ENCODE results near the gene PPP1R2. TPM values are rescaled to one million over a fixed set of nuclear protein-coding genes. Genes with fewer than 3 reads are reported as not detected.

Gene PPP1R2
- total and polyA plus RNA-seq, 9 of the 15 experiments (the other 6 are each of a cell fraction or from before 2014, with no cell fraction given) = 9.4 to 115 (median 40.3) TPM

GRCh38 chr3:195566797-195567196 lies 23.7 kb upstream of the PPP1R2 start:
- Histone ChIP-seq H3K4me2 (ENCODE audit: insufficient read depth, low read length) (no peak overlapping the region), H4K20me1 (replicated peaks; ENCODE audit: control insufficient read depth, insufficient read depth, low read length) (no peaks in the 10 kb centered on the region), H3K4me1 (replicated peaks in 1 of 2; ENCODE audit: control insufficient read depth in 2 of 2, insufficient read depth in 2 of 2, low read length in 2 of 2) (peaks cover 8 to 13% of the 10 kb centered on the region in 2 experiments; a peak in 4 of 5 replicates), H3K79me2 (ENCODE audit: control insufficient read depth, insufficient read depth, low read length) (no peaks in the 10 kb centered on the region), H3K9me1 (ENCODE audit: control insufficient read depth, insufficient read depth, low read length) (no peaks in the 10 kb centered on the region), H3K9me3 (replicated peaks; ENCODE audit: control insufficient read depth, insufficient read depth, low read depth, low read length) (no peaks in the 10 kb centered on the region), H3K9ac (ENCODE audit: insufficient read depth in 1 of 2, low read depth in 2 of 2, low read length in 2 of 2) (peak overlapping the region in 1 of 2 experiments; percentile 43; a peak in 1 of 4 replicates), H3K27me3 (ENCODE audit: control insufficient read depth in 2 of 2, insufficient read depth in 2 of 2, low read length in 2 of 2) (peaks cover 0 to 12% of the 10 kb centered on the region in 2 experiments; a peak in 4 of 5 replicates), H2AFZ (ENCODE audit: low read depth, low read length) (peak overlapping the region; percentile 29; the same call in 1 of the 2 replicates), H3K27ac (ENCODE audit: extremely low read depth, low read depth, low read length) (no peak overlapping the region), H3K4me3 (no peak overlapping the region), H3K36me3 (ENCODE audit: control insufficient read depth, insufficient read depth, low read length) (no peaks in the 10 kb centered on the region)
- ChIA-PET POLR2A (interaction anchor here (1.1 to 1.4 kb wide), 2 partner anchors 10 to 24 kb away, joined by 3 to 4 read pairs; partner anchors contain the start of gene PPP1R2), CTCF (ENCODE audit: low intra/inter-chr PET ratio) (interaction anchor here (1.1 kb wide), 1 partner anchor 296 kb away, joined by 4 read pairs; the partner anchor contains the start of gene XXYLT1)
- in situ Hi-C loops (cut with MboI) = no loop called here
- FAIRE-seq (peak; percentile 73), ATAC-seq (peak; percentile 95), DNase-seq (ENCODE audit: extremely low read depth in 1 of 4, low spot score in 3 of 4) (peak; percentile 66 to 73 (median 70))
- no TSS peak for BruUV-seq (replicated peaks)
- intact Hi-C loops (cut with micrococcal nuclease) = no loop called here
- WGBS (ENCODE audit: insufficient coverage, low coverage, missing lambda C conversion rate) = 3% methylated on average over 6 of the region's 6 CpGs
- TF ChIP-seq SOX6 (IDR thresholded peaks at IDR 0.05) (0 out of 2 replicates have a peak, but pooled peaks have one; percentile 15), ZBTB7A (IDR thresholded peaks at IDR 0.05; ENCODE audit: borderline replicate concordance, control insufficient read depth, low read depth, low read length) (peak; percentile 63; the same call in 1 of the 2 replicates), CTCFL (IDR thresholded peaks at IDR 0.05; ENCODE audit: borderline replicate concordance, insufficient read depth, low read depth, low read length, poor library complexity, severe bottlenecking) (peak; percentile 93)
- TF ChIP-seq, protein P1, sequence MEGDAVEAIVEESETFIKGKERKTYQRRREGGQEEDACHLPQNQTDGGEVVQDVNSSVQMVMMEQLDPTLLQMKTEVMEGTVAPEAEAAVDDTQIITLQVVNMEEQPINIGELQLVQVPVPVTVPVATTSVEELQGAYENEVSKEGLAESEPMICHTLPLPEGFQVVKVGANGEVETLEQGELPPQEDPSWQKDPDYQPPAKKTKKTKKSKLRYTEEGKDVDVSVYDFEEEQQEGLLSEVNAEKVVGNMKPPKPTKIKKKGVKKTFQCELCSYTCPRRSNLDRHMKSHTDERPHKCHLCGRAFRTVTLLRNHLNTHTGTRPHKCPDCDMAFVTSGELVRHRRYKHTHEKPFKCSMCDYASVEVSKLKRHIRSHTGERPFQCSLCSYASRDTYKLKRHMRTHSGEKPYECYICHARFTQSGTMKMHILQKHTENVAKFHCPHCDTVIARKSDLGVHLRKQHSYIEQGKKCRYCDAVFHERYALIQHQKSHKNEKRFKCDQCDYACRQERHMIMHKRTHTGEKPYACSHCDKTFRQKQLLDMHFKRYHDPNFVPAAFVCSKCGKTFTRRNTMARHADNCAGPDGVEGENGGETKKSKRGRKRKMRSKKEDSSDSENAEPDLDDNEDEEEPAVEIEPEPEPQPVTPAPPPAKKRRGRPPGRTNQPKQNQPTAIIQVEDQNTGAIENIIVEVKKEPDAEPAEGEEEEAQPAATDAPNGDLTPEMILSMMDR (IDR thresholded peaks at IDR 0.05 in 2 of 3, conservative IDR thresholded peaks at IDR 0.05 in 1 of 3; ENCODE audit: insufficient read depth in 2 of 3, low read depth in 1 of 3, low read length in 3 of 3) = peak; percentile 44 to 53 (median 44); a peak in 5 of 6 replicates
- TF ChIP-seq, protein P2, sequence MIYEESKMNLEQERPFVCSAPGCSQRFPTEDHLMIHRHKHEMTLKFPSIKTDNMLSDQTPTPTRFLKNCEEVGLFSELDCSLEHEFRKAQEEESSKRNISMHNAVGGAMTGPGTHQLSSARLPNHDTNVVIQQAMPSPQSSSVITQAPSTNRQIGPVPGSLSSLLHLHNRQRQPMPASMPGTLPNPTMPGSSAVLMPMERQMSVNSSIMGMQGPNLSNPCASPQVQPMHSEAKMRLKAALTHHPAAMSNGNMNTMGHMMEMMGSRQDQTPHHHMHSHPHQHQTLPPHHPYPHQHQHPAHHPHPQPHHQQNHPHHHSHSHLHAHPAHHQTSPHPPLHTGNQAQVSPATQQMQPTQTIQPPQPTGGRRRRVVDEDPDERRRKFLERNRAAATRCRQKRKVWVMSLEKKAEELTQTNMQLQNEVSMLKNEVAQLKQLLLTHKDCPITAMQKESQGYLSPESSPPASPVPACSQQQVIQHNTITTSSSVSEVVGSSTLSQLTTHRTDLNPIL (CRISPR knock-in tag; IDR thresholded peaks at IDR 0.05) = no peak
- TF ChIP-seq, protein P3, sequence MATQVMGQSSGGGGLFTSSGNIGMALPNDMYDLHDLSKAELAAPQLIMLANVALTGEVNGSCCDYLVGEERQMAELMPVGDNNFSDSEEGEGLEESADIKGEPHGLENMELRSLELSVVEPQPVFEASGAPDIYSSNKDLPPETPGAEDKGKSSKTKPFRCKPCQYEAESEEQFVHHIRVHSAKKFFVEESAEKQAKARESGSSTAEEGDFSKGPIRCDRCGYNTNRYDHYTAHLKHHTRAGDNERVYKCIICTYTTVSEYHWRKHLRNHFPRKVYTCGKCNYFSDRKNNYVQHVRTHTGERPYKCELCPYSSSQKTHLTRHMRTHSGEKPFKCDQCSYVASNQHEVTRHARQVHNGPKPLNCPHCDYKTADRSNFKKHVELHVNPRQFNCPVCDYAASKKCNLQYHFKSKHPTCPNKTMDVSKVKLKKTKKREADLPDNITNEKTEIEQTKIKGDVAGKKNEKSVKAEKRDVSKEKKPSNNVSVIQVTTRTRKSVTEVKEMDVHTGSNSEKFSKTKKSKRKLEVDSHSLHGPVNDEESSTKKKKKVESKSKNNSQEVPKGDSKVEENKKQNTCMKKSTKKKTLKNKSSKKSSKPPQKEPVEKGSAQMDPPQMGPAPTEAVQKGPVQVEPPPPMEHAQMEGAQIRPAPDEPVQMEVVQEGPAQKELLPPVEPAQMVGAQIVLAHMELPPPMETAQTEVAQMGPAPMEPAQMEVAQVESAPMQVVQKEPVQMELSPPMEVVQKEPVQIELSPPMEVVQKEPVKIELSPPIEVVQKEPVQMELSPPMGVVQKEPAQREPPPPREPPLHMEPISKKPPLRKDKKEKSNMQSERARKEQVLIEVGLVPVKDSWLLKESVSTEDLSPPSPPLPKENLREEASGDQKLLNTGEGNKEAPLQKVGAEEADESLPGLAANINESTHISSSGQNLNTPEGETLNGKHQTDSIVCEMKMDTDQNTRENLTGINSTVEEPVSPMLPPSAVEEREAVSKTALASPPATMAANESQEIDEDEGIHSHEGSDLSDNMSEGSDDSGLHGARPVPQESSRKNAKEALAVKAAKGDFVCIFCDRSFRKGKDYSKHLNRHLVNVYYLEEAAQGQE (IDR thresholded peaks at IDR 0.05; ENCODE audit: borderline replicate concordance) = peak; percentile 17; the same call in 1 of the 2 replicates
- TF ChIP-seq, protein P3 (CRISPR knock-in tag; IDR thresholded peaks at IDR 0.05; ENCODE audit: low read depth) = no peak

Data from K562 (cell line).